Prostate gland (tissue), 2 donors: ENCODE measurements around the gene SELENBP1. TPM values are rescaled to one million over a fixed set of nuclear protein-coding genes. Genes with fewer than 3 reads are reported as not detected.
"Not testable (repeated sequence)": the region's sequence is repeated elsewhere in the genome, so short reads cannot be mapped to it uniquely, and the experiment has no call there.

ENCODE experiments used
- DNase-seq: peaks from one replicate; pipeline ENCODE4 v3.0.0-alpha.2; 2019; ENCODE audit warnings: low spot score
- H3K27ac ChIP-seq, 2 donors: fragments of 200-600 bp; sonication (generic); 2 replicates each; pipeline ENCODE4 v1.5.1; 2017 to 2019
- H3K27me3 ChIP-seq: fragments of 200-600 bp; sonication (generic); replicated peaks from 2 replicates; pipeline ENCODE4 v1.5.1; 2019; ENCODE audit not compliant: insufficient read depth
- H3K36me3 ChIP-seq, 2 donors: fragments of 200-600 bp; sonication (generic); 1 replicate in 1 of 2; 2 replicates in 1 of 2; pipeline versions ENCODE4 v1.5.1 to v1.8.1; 2017 to 2019
- H3K4me1 ChIP-seq: fragments of 200-600 bp; sonication (generic); replicated peaks from 2 replicates; pipeline ENCODE4 v1.5.1; 2019
- H3K4me3 ChIP-seq, 2 donors: fragments of 200-600 bp; sonication (generic); 2 replicates each; pipeline ENCODE4 v1.5.1; 2017 to 2019
- H3K9me3 ChIP-seq: fragments of 200-600 bp; sonication (generic); 2 replicates; pipeline ENCODE4 v1.5.1; 2017
- CTCF ChIP-seq, 4 experiments: fragments of 200-600 bp in 2 of 4; fragments of 450-650 bp in 2 of 4; sonication (generic) in 2 of 4; IDR thresholded peaks; 1 replicate in 3 of 4; 2 replicates in 1 of 4; pipeline ENCODE4 v1.5.1; 2016 to 2019; ENCODE audit warnings: antibody characterized with exemption in 4 of 4, mild to moderate bottlenecking in 2 of 4, moderate library complexity in 2 of 4
- POLR2A ChIP-seq: fragments of 450-650 bp; IDR thresholded peaks from one replicate; pipeline ENCODE4 v1.6.1; 2016; ENCODE audit warnings: antibody characterized with exemption, mild to moderate bottlenecking
- POLR2AphosphoS5 ChIP-seq: sonication (generic); formaldehyde crosslinking; IDR thresholded peaks from one replicate; pipeline ENCODE4 v1.6.1; 2017; ENCODE audit warnings: antibody characterized with exemption
- WGBS: methylation state at CpG from one replicate; pipeline ENCODE4 v1.1.5; 2018; 5-methylcytosine and 5-hydroxymethylcytosine counted together
- intact Hi-C: fragments of 100-400 bp; cut with DNase I; formaldehyde crosslinking; loops from one replicate; pipeline ENCODE4 v1.14.2; 2022
- total RNA-seq, 2 donors: library from RNA; depleted of rRNA; stranded (reverse); fragments of >200 nt; gene quantifications; one replicate each; pipeline ENCODE4 v1.1.0, GENCODE V29; 2016

The SELENBP1 gene
- total RNA-seq, 2 donors from 2014 or later, result 104 to 108 TPM

GRCh38 chr1:151352021-151352718, 20.3 kb downstream of the SELENBP1 start:
- DNase-seq, result no peak
- TF ChIP-seq CTCF (IDR thresholded peaks at IDR 0.05) (no peak), POLR2A (no peak), POLR2AphosphoS5 (no peak)
- Histone ChIP-seq H3K27me3 (no peaks in the 10 kb centered on the region), H3K4me3 (no peak overlapping the region), H3K9me3 (no peaks in the 10 kb centered on the region), H3K4me1 (no peaks in the 10 kb centered on the region), H3K27ac (no peak overlapping the region), H3K36me3 (no peaks in the 10 kb centered on the region)
- 90% methylated on average over 6 of the region's 6 CpGs for WGBS
- intact Hi-C loops, result no loop called here

- intact Hi-C loops, H3K36me3 ChIP-seq, H3K27me3 ChIP-seq, H3K27ac ChIP-seq, H3K4me3 ChIP-seq, H3K4me1 ChIP-seq, H3K9me3 ChIP-seq, DNase-seq: not testable (repeated sequence)
- WGBS, result 54% methylated on average over 9 of the region's 9 CpGs
Observed at GRCh38 chr1:151350323-151350722, 22.2 kb downstream of the SELENBP1 start.

GRCh38 chr1:151347523-151348246, 24.8 kb downstream of the SELENBP1 start:
- H3K27ac ChIP-seq, result peak overlapping the region; percentile 80 to 87
- H3K9me3 ChIP-seq, result no peaks in the 10 kb centered on the region
- H3K36me3 ChIP-seq, result no peaks in the 10 kb centered on the region
- H3K27me3 ChIP-seq, result no peaks in the 10 kb centered on the region
- H3K4me1 ChIP-seq, result peaks cover 4% of the 10 kb centered on the region
- TF ChIP-seq POLR2AphosphoS5 (no peak), POLR2A (no peak), CTCF (IDR thresholded peaks at IDR 0.05) (no peak)
- no peak for DNase-seq
- H3K4me3 ChIP-seq, result peak overlapping the region; percentile 54 to 59
- intact Hi-C loops, result loop anchor here (1.0 kb wide), 1 partner anchor 52 kb away; the partner anchor contains the start of gene PSMB4
- WGBS, result 32% methylated on average over 12 of the region's 12 CpGs

GRCh38 chr1:151346769-151347522, 25.6 kb downstream of the SELENBP1 start, which contains the start of gene RFX5:
RFX5 (minus strand) TSS chr1:151347252; CDS start chr1:151346320, 932 bp downstream.
- under 1% methylated on average over 38 of the region's 38 CpGs for WGBS
- no peaks in the 10 kb centered on the region for H3K9me3 ChIP-seq
- no peaks in the 10 kb centered on the region for H3K36me3 ChIP-seq
- peak within 1 kb of the TSS; percentile 54 to 59 for H3K4me3 ChIP-seq
- peaks cover 4% of the 10 kb centered on the region for H3K4me1 ChIP-seq
- TF ChIP-seq POLR2A (no peak), CTCF (IDR thresholded peaks at IDR 0.05) (no peak), POLR2AphosphoS5 (peak; percentile 83)
- peak within 1 kb of the TSS; percentile 80 to 87 for H3K27ac ChIP-seq
- peak; percentile 95 for DNase-seq
- intact Hi-C loops, result loop anchor here (1.0 kb wide), 1 partner anchor 52 kb away; the partner anchor contains the start of gene PSMB4
- H3K27me3 ChIP-seq, result no peaks in the 10 kb centered on the region
